Stimulated activated CD4-positive, alpha-beta T cell treated with anti-CD3 and anti-CD28 coated beads, Interleukin-4, amount 100 ng/mL, for 1 hour (primary cell): ENCODE results near the gene PEMT.

Source experiments
- DNase-seq: peaks from one replicate; pipeline ENCODE4 v3.0.0-alpha.2; 2020

The PEMT gene

GRCh38 chr17:17549732-17550366, 41.7 kb downstream of the PEMT start:
- DNase-seq, result no peak

- no peak for DNase-seq
Observed at GRCh38 chr17:17548044-17548443, 43.5 kb downstream of the PEMT start.

- no peak for DNase-seq
Observed at GRCh38 chr17:17547210-17547764, 44.2 kb downstream of the PEMT start.

GRCh38 chr17:17546399-17547185, 44.9 kb downstream of the PEMT start:
- no peak for DNase-seq

- no peak for DNase-seq
Observed at GRCh38 chr17:17545984-17546383, 45.5 kb downstream of the PEMT start.

- DNase-seq, result no peak
Observed at GRCh38 chr17:17545031-17545820, 46.3 kb downstream of the PEMT start.

GRCh38 chr17:17542906-17543635, 48.4 kb downstream of the PEMT start:
- DNase-seq, result no peak

- no peak for DNase-seq
Observed at GRCh38 chr17:17541640-17542001, 49.9 kb downstream of the PEMT start.

- no peak for DNase-seq
Observed at GRCh38 chr17:17540935-17541639, 50.4 kb downstream of the PEMT start.

- DNase-seq, result no peak
Observed at GRCh38 chr17:17540278-17540906, 51.1 kb downstream of the PEMT start.

- DNase-seq, result no peak
Observed at GRCh38 chr17:17539591-17539990, 51.9 kb downstream of the PEMT start.

GRCh38 chr17:17538417-17539391, 52.8 kb downstream of the PEMT start:
- DNase-seq, result no peak

GRCh38 chr17:17537311-17538099, 54.0 kb downstream of the PEMT start:
- no peak for DNase-seq

- no peak for DNase-seq
Observed at GRCh38 chr17:17536702-17537101, 54.8 kb downstream of the PEMT start.

- no peak for DNase-seq
Observed at GRCh38 chr17:17535957-17536356, 55.6 kb downstream of the PEMT start.

- no peak for DNase-seq
Observed at GRCh38 chr17:17533901-17534441, 57.5 kb downstream of the PEMT start.

GRCh38 chr17:17532991-17533390, 58.5 kb downstream of the PEMT start:
- no peak for DNase-seq

- no peak for DNase-seq
Observed at GRCh38 chr17:17531156-17531555, 60.4 kb downstream of the PEMT start.
